Inferior parietal cortex (tissue), 1 donor: ENCODE results near the gene SLC39A11.
A peak's percentile ranks its signal among the peaks of the same experiment; 100 is the strongest.
"Not testable (repeated sequence)": the region's sequence is repeated elsewhere in the genome, so short reads cannot be mapped to it uniquely, and the experiment has no call there.

Experiments used
- DNase-seq: peaks from one replicate; pipeline ENCODE4 v3.0.0-alpha.2; 2016; ENCODE audit errors: extremely low spot score

SLC39A11 gene

DNA sequence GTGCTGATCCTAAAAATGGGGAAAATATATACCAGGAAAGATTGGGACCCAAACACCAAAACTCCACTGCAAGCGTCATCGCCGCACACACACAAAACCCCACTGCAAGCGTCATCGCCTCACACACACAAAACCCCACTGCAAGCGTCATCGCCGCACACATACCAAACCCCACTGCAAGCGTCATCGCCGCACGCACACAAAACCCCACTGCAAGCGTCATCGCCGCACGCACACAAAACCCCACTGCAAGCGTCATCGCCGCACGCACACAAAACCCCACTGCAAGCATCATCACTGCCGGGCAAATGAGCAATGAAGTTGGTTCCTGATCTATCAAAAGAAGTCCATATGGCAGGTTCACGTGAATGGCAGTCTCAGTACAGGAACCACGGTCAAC is 144.4 kb downstream of the SLC39A11 start:
- DNase-seq: no peak

DNA sequence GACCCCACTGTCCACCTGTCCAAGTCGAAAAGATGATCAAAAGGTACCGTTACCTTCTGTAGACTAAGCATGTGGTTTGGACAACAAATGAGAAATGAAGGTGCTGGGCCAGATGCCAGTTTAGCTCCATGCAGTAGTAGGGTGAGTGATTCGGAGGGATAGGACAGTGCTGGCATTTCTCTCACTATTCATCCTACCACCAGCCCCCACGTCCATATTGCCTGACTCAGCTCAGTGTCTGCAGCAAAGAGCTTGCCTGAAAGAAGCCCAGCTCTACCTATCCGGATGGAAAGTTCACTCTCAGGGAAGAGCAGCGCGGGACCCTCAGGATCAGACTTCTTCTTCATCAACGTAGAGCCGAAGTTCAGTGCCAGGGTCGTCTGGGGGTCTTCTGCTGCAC is 145.0 kb downstream of the SLC39A11 start:
- DNase-seq: no peak

GRCh38 chr17:72946696-72947095 is 145.8 kb downstream of the SLC39A11 start:
- DNase-seq: no peak

DNA sequence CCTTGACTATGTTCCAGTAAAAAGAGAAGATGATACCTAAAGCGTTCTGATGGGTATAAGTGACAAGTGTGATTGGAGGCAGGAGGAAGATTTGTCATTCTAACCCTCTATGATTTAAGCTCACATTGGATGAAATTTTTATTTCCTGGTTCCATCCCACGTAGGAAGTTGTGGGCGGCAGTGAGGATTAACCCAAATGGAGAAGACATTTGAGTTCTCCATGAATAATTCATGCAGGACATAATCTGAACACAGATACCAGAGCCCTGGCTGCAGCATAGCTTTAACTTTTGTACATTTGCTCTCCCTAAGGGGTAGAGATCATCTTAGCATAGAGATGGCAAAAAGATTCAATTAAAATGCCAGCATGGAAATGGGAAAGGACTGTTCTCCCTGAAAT is 146.3 kb downstream of the SLC39A11 start:
- DNase-seq: no peak

DNA sequence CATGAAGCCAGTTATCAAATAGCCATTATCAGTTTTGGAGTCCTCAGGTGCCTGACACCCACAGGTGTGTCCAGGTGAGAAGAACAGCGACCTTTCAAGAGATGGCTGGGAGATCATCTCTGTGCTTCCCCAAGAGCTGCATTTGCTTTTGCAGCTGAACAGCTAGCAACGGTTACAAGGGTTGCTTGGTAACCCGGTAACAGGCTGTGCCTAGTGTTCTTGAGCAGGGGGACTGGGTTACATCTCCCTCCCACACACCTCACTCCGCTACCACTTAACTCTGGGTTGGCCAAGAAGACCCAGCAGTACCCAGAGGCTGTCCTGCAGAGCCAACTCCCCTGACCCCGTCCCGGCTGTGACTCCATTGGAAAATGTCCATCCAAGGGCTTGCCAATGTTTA is 147.0 kb downstream of the SLC39A11 start:
- no peak for DNase-seq

DNA sequence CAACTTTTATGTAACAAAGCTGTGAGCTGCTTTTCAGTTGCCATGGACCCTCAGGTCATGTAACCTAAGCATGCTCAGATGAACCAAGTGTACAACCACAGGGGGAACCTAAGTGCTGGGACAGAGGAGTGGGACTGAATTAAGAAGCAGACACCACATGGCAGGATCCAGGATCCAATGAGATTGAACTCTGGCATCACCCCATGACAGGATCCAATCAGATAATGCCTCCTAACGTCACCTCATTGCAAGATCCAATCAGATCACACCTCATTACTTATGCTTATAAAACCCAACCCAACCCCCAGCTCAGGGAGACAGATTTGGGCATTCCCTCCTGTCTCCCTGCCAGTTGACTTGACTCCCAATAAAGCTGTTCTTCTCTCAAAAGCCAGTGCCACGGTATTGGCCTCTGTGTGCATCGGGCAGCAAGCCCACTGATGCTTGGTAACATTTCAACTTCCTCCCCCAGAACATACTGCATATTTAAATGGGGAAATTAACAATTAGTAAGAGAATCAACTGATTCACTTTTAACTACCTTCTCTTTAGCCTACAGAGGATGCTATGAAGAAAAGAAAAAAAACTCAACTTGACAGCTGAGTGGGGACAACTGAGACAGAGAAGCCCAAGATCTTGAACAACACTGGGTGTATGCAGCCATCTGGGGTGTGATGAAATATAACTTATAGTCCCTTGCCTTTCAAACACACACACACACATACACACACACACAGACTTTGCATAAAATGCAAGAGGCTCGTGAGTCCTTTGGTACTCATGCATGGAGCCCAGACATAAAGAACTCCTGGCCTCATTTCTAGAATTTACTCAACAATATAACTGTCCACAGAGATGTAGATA is 148.4 kb downstream of the SLC39A11 start:
- peak; percentile 59 for DNase-seq

GRCh38 chr17:72942579-72942978 is 149.9 kb downstream of the SLC39A11 start:
- peak; percentile 50 for DNase-seq

DNA sequence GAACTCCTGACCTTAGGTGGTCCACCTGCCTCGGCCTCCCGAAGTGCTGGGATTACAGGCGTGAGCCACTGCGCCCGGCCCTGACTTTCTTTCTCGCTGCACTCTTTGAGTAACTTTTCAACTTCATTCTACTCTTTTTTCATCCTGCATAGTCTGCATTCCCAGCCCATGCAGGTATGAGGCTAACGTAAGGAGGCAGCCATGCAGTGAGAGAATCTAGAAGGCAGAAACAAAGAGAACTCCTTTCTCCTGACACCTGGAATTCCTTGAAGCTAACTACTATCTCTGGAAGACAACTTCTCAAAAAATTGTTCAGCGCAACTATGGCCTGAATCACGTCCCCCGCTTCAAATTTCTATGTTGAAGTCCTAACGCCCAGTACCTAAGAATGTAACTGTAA is 152.0 kb downstream of the SLC39A11 start:
- DNase-seq: no peak

- no peak for DNase-seq
Observed at GRCh38 chr17:72938482-72938881, 154.0 kb downstream of the SLC39A11 start.

- DNase-seq: no peak
Observed at GRCh38 chr17:72937707-72938106, 154.8 kb downstream of the SLC39A11 start.

GRCh38 chr17:72937254-72937653 is 155.2 kb downstream of the SLC39A11 start:
- not testable (repeated sequence) for DNase-seq

DNA sequence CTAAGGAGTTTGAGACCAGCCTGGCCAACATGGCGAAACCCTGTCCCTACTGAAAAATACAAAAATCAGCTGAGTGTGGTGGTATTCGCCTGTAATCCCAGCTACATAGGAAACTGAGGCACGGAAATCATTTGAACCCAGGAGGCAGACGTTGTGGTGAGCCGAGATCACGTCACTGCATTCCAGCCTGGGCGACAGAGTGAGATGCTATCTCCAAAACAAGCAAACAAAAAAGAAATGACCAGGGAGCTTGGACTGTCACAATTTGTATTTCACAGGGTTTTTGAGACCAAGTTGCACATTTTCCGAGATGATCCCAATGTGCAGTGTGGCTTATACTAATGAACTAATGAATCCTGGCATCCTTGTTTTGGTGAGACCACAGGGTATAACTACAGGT is 156.5 kb downstream of the SLC39A11 start:
- no peak for DNase-seq

DNA sequence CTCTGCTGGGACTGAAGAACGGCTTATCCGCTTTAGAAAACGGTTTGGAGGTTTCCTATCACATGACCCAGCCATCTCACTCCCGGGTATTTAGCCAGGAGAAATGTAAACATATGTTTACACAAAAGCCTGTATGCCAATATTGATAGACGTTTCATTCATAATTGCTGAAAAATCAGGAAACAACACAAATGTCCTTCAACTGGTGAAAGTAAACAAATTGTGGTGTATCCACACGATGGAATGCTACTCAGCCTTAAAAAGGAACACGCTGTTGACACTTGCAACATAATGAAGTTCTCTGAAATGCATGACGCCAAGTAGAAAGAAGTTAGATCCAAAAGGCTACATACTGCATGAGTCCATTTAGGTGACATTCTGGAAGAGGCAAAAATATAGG is 157.6 kb downstream of the SLC39A11 start:
- no peak for DNase-seq

GRCh38 chr17:72931635-72932034 is 160.9 kb downstream of the SLC39A11 start:
- DNase-seq: no peak

- no peak for DNase-seq
Observed at GRCh38 chr17:72931163-72931562, 161.3 kb downstream of the SLC39A11 start.

DNA sequence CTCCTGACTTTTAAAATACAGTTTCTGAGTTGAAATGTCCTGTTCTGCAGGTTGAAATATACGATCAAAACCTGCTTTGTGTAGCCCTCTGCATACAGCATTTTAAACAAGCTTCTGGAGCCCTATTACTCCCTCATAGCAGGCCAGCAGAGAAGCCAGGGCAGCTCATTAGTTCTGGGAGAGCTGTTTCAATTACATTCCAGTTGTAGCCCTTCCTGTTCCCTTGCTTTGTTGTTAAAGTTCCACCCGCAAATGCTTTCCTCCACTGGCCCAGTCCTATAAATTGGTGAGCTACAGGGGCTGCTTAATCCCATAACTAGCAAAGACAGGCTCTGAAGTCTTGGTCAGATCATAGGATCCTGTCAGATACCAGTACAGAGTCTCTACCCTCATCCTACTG is 162.5 kb downstream of the SLC39A11 start:
- no peak for DNase-seq

DNA sequence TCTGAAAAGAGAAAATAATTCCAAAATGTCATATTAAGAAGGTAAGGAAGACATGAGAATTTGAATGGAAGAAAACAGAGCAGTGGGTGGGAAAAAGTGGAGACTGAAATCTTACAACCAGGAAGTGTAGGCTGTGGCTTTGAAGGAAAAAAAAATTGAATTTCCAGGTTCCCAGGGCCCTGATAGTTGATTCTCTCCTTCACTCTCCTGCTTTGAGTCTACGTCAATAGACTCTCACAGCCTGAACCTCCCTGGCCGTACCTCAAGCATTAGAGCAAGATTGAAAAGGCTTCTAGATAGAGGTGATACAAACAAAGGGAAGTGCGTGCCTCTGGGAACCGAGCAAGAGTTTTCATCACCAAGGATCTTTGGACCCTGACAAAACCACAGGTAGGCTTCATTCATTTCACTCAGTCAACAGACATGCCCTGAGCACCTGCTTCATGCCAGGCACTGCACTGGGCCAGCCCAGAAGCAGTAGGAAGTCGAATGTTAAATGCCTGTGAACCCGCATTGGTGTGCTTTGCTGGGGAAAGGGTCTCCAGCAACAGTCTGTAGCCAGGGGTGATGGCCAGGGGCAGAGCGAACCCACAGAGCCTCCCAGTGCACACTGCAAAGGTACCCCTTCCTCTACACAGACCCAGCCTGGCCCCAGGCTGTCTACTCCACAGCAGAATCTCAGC is 163.9 kb downstream of the SLC39A11 start:
- no peak for DNase-seq

DNA sequence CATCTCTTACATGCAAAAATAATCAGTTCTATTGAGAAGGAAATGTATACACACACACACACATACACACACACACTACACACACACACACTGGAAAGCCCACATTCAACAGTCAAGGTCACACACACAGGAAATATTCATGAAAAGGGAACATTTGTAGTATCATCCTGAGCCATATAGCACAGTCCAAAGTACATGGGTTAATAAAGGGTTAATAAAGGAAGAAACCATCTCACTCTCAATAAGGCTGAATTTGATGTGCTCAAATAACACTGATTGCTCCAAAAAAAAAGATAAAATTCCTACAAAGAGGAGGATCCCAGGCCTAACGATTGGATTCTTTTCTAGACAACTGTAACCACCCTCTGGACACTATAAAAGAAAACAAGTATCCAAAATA is 164.7 kb downstream of the SLC39A11 start:
- DNase-seq: no peak

DNA sequence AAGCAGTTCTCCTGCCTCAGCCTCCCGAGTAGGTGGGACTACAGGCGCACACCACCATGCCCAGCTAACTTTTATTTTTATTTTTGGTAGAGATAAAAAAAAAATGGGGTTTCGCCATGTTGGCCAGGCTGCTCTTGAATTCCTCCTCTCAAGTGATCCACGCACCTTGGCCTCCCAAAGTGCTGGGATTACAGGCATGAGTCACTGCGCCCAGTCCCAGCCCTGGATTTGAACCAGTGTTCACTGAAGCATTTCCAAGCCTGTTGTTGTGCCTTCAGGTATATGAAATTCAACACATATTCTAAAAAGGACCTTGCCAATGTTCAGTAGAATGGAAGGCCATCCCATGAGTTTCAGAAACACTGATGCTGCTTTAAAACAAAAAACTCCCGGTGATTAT is 165.3 kb downstream of the SLC39A11 start:
- no peak for DNase-seq

- DNase-seq: no peak
Observed at GRCh38 chr17:72926171-72926570, 166.3 kb downstream of the SLC39A11 start.

DNA sequence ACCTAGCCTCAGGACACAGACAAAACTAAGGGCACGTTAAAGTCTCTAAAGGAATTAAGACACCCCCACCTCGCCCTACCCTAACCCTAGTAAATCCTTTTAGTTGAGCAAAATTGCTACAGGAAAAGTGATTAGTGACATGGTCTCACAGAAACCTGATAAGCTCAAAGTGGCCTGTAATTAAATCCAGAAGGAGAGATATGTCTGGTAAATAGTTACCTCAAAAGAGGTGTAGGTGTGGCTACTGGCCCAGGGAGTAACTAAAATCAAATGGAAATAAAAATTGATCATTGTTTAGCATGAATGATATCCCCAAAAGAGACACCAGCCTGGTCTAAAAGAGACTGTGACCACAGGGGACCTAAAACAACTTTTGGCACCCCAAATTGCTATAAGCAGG is 168.3 kb downstream of the SLC39A11 start:
- no peak for DNase-seq

DNA sequence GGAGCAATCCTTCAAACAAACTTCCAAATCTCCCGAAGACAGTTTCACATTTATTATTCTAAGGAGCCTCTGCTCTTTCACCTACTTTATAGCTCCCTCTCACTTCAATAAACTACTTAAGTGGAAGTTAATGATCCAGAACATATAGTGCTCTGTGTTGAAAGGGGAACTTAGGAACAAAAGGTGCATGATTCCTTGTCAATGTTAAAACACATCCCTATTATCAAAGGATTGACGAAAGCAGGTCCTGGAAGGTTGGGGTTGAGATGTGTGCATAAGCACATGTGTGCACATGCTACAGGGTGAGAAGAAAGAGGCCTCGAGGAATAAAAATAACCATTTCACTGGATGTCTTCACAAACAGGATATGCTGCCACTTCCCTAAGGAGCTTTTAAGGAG is 170.3 kb downstream of the SLC39A11 start:
- no peak for DNase-seq

DNA sequence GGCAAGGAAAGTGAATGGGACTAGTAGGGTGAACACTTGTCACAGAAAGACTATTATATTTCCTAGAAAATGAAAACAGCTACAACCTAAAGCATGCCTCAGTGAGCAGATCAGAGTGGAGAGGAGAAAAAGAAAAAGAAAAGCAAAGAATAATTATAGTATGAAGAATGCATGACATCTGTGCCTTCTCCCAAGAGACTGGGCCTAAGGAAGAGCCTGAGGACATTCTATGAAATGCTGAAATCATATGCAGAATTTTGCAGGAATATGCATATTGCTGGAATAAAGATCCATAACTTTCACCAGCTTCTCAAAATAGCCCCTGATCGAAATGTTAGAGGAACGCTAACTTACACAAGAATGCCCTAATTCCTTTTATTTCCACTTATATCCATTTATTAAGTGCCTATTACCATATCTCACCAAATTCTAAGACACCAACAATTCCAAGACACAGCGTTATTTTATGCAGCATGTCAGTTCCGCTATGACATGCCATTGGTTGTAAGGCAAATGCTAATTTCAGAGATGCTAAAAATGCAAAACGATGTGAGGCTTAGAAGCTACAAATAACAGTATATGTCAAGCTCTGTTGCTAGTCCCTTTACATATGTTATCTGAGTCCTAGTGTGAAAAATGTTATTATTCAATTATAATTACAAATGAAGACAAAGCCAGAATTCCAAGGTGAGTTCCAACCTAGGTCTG is 171.0 kb downstream of the SLC39A11 start:
- DNase-seq: no peak
